GM19023 (cell line): Measurements from ENCODE around the gene ATP10D.

ENCODE experiments used
- ATAC-seq: cut with Tn5 transposase; IDR thresholded peaks from one replicate; pipeline ENCODE4 v1.9.1; 2021; ENCODE audit warnings: mild to moderate bottlenecking, moderate library complexity; ENCODE audit not compliant: unreplicated experiment

Gene ATP10D

DNA sequence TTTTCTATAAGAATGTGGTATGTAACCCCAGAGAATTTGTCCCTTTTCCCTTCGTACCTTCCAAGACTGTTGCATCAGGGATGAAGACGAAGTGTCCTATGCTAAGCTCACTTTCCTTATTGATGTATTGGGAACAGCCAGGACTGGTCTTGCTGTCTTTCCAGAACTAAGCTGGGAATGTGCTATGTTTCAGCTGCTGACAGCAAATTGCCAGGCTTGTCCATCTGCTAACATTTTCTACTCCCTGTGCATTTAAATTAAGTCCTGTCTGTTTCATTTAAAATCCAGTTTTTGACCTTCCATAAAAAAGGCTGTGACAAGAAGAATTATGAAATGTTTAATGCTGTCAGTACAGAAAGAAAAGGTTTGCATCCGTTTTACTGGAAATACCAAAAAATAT lies 87.9 kb downstream of the ATP10D start:
- ATAC-seq: no peak

DNA sequence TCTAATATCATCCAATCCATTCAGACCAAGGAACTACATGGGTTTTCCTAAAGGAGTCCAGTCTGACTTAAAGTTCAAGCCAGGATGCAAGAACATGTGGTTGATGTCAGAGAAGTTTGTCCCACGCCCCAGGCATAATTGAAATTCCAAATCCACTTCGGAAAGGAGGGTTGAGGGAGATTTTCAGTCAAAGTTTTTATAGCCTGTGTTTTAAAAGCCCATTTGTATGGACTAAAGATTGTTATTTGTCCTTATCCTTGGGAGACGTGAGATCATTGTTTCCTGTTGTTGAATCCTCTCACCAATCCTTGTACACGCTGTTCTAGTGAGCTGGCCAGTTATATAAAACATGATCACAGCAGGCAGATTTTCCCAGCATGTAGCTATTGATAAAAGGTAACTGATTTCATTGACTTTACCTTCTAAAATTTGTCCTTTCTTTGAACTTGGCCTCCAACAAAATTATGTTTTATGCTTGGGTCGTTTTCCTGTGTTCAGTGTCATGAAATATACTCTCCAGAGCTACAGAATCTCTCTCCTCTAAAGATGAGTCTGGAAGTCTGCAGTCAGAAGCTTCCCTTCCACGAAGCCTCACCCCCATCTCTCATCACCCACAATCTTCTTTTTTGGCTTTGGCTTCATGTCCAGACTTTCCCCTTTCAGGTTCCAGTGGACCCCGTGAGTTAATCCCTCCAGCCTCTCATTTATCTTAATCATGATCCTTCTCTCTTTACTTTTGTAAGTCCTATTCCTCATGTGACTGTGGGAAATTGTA lies 92.9 kb downstream of the ATP10D start:
- ATAC-seq: no peak

DNA sequence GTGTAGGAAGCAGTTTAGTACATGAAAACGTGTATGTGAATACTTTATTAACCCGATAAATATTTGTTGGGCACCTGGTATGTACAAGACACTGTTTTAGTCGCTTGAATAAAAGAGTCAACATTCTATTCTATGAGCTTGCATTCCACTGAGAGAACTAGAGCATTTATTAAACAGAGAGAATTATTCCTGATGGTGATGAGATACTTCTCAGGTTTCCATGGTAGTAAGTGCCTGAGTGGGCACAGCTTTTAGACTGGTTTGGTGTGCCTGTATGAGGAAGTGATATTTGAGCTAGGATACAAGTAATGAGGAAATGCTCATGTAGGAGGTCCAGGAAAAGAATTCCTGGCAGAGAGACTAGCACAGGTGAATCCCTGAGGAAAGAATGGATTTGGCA lies 94.2 kb downstream of the ATP10D start:
- no peak for ATAC-seq

DNA sequence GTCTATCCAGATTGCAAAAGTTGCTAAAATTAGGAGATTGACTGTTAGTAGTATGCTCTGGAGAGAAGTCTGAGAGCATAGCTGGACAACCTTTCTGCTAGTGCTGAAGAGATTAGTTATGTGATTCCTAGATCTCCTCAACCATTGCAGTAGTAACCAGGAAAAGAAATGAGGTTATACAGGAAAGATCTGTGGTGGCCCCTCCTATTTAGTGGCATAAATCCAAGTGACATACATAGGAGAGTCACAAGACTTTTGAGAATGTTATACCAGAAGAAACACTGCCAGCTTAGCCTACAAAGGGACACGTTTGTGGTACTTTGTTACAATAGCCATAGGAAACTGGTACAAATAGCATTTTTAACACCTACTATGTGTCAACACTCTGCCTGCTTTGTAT lies 105.2 kb downstream of the ATP10D start:
- ATAC-seq: no peak

DNA sequence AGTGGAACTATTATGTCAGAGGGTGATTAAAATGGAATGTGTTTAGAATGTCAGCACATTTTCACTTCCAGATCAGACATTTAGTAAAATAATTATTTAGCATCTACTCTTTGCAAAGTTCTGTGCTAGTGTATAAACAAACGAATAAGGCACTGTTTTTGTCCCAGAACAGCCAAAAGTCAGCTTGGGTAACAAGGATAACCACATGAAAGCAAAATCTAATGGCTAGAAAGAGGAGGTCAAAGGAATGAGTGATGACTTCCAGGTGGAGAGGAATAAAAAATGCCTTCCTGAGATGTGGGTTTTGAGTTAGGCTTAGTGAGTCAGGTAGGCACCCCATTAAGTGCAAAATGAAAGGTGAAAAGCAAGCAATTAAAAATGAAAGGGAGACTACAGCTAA lies 112.6 kb downstream of the ATP10D start:
- no peak for ATAC-seq

DNA sequence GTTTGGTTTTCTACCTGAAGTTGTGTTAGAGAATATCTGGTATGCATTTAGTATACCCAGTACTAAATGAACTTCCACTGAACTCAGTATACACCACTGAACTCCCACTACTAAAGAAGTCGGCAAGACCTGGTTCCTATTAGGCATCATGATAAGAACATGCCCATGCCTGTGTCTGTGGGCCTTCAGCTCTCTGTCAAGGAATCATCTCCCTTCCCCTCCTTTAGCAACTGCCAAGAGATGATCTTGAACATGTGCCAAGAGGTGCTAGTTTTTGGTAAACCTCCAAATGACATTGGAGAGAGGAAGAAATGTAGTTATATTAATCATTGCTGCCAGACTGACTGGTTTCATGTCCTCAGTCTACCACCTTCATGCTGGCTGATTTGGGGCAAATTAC lies 113.2 kb downstream of the ATP10D start:
- no peak for ATAC-seq

DNA sequence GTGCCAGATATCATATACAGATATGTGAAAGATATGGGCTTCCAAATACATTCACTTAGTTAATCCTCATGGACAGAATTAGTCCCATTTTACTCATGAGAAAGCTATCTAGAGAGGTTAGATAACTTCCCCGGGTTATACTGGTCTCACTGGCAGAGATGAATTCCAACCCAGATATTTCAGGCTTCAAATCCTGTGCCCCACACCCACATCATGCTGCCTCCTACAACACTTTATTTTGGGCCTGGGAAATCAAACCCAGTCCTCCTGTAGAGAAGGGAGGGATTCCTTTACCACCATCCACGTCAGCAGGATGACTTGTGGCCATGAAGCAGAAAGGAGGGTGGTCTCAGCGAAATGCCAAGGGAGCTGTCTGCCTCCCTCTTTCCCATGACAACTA lies 113.8 kb downstream of the ATP10D start:
- no peak for ATAC-seq

DNA sequence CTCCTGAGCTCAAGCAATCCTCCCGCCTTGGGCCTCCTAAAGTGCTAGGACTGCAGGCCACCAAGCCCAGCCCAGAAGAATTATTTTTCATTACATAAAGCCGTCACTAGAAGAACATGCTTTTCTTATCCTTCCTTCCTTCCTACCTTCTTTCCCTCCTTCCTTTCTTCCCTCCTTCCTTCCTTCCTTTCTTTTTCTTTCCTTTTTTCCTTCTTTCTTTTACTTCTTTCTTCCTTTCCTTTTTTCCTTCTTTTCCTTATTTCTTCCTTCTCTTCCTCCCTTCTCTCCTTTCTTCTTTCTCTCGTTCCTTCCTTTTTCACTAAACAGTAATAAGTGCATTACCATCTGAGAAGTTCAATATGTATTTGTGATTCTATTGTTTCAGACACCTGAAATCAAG lies 121.4 kb downstream of the ATP10D start:
- no peak for ATAC-seq

DNA sequence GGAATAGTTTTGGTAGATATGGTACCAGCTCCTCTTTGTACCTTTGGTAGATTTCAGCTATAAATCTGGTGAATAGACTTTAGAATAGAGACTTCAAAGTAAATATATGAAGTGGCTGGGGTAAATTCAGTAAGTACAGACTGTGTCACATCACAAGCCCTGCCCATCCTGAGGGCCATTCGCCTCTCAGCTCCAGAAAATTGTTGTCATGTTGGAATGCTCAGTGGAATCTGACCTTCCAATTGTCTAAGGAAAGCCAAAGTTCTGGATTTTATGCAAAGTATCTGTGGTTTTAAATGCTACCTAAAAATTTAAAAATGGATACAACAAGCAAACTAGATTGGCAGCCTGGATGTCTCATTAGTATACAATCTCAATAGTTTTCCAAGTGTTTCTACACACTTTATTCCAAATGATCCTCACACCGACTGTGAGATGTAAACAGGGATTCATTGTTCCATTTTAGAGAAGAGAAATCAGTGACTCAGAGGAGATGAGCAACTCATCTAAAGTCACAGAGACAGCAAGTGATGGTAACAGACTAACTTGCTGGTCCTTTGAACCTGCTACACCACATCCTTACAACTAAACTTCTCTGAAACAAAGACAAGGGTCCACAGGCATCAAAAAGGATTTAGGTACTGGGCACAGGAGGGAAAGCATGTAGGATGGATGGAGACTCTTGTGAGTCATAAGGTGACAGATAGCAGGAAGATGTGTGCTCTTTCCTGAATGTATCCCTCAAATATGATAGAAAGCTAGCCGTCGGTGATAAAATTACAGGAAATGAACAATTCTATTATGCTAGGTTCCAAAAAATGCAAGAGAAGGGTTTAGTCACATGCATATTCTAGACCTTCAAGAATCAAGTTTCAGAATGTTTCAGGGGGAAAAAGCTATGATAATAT lies 127.3 kb downstream of the ATP10D start:
- no peak for ATAC-seq

DNA sequence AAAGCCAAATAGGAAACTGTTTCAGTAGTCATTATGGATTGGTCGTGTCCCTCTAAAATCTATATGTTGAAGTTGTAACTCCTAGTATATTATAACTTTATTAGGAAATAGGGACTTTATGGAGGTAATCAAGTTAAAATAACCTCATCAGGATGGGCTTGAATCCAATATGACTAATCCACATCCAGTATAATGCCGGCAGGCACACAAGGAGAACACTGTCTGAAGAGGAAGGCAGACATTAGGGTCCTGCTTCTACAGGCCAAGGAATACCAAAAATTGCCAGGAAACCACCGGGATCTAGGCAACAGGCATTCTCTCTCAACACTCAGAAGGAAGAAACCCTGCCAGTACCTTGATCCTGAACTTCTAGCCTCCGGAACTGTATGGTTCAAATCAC lies 130.3 kb downstream of the ATP10D start:
- no peak for ATAC-seq

DNA sequence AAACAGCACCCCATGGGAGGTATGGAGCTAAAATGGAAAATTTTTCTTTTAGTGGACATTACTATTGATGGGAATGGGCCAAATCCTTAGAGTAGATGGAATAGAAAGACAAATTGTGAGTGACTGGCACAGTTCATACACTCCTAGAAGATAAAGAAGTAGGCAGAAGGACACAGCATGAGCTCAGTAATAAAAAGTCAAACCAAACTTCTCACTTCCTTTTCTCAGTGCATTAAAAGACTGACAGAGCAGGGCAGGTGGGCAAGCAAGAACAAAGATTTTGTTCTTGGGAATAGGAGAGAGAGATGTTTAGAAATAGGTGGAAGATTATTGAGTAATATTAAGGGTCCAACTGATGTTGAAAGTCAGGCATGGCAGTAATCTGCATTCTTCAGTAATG lies 132.5 kb downstream of the ATP10D start:
- peak; percentile 52 for ATAC-seq

DNA sequence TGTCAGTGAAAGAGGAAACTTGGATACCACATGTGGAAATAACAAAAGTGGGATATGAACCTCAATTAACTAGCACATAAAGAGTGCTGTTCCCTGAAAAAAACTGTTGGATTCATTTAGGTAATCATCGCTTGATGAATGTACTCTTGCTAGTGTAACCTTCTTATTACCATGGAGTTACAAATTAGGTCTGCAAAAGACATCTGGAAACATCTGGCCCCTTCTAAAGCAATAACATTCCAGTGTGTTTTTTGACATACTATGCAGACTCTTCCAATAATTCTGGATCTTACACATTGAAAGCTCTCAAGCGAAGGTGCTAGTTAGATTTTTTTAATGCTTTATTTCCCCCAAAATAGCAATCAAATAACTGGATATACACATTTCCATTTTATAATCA lies 134.6 kb downstream of the ATP10D start:
- no peak for ATAC-seq

DNA sequence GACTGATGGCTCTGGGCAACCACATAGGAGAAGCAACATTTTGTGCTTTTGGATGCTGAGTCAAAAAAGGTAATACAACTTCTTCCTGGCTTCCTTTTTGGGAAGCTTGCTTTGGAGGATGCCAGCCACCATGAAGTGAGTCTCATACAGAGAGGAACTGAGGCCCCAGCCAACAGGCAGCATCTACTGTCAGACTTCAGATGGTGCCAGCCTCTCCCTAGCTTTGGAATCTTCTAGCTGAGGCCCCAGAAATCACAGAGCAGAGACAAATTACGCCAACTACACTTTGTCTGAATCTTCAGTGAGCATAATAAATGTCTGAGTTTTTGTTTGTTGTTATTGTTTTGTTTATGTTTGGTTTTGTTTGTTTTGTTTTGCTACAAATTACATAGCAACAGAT lies 136.1 kb downstream of the ATP10D start:
- no peak for ATAC-seq

DNA sequence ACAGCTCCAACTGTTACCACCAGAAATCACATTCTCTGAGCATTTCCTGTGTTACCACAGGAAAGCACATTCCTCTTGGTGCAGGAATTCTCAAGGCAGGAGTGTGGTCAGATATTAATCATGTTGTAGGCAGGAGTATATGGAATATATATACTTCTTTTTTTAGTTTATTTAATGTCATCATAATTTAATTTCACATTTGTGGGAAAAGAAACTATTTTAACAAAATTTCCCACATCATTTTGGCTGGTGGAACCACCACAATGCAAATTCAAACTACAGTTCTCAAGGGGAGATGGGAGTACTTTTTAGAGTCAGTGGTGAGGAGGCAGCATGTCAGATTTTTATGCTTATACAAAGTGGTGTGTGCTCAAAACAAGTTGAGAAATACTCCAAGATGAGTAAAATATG lies 139.0 kb downstream of the ATP10D start:
- no peak for ATAC-seq

DNA sequence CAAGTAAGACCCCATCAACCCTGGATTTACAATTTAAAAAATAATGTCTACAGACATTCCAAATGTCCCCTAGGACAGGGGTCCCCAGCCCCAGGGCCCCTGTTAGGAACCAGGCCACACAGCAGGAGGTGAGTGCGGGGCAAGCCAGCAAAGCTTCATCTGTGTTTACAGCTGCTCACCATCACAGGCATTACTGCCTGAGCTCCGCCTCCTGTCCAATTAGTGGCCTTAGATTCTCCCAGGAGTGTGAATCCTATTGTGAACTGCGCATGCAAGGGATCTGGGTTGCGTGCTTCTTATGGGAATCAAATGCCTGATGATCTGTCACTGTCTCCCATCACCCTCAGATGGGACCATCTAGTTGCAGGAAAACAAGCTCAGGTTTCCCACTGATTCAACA lies 146.1 kb downstream of the ATP10D start:
- ATAC-seq: no peak

DNA sequence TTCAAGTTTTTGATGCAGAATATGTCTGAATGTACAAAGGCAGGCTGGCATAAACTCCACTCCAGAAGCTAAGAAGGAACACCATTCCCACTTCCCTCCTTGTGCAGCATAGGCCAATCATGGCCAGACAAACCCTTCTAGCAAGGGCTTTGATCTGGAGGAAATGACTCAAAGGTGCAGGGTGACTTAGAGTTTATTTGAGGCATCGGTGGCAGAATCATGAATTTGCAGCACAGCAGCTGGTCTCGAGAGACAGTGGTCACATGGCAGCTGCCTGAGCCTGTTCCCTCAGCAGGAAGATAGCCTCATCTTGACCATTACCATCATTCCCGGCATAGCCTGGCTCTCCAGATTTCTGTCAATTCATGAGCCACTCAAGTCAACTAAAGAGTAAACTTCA lies 154.5 kb downstream of the ATP10D start:
- no peak for ATAC-seq

DNA sequence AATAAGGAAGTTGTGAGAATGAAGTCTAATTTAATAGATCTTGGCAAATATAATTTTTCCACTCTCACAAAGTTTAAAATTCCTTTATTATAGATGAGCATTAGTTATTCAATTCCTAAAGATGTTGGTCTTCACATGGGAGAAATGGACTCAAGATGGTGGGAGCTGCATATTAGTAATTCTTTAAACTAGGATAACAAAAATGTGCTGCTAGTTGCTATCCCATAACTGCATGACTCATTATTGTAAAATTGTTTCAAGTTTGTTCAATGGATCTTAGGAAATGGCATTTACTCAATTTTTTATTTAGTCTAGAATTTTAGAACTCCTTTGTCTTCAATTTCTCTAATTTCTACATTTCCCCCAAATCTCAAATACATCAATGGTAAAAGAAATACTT lies 155.8 kb downstream of the ATP10D start:
- ATAC-seq: no peak

DNA sequence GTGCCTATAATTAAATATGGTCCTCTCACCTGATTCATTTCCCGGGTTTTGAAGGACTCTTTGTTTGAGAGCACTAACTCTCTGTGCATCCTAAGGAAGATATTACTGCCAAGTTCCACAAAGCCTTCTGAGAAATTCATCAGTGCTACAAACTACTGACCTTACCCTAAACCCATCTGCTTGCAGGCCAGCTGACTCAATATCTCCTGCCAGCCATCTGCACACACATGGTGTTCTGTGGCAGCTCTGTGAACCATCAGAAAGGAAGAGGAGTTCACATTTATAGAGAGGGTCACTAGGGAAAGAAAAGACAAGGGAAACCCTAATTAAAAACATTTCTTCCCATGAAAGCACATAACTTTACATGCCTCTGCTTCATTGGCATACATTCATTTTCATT lies 156.7 kb downstream of the ATP10D start:
- no peak for ATAC-seq

DNA sequence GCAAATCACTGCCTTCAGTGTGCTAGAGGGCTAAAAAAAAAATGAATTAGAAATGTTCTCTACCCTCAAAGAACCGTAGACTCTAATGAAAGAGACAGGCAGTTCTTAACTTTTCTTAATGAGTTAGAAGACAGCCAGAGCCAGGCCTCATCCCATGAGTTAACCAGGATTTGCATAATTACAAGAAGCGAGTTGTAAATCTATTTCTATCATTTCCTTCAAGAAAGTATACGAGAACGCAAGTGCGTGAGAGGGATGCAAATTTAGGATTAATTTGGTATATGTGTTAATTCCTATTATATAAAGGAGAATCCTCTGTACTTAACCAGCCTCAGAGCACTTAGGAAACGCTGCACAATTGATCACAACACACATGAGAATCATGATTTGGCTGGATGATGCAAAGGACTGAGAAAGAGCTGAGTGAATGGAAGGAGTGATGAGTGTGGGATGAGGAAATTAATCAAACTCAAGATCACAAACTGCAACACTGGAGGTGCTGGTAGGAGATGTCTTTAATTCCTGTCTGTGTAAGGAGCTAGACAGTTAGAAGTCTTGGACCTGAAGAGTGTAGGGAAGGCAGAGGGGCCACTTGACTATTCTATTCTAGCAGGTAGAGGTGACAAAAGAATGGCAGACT lies 157.2 kb downstream of the ATP10D start:
- no peak for ATAC-seq
